OCI-LY3 (cell line): ENCODE results near the gene TMEM255B.

Experiments
- H2AFZ ChIP-seq: fragments of 200-600, 300-600 bp; shearing (Covaris generic); 2 replicates; pipeline ENCODE4 v1.6.0; 2014; ENCODE audit warnings: antibody characterized with exemption, low read depth, low read length
- H3K27ac ChIP-seq: fragments of 200-600, 300-600 bp; sonication (generic); 2 replicates; pipeline ENCODE4 v1.5.1; 2014; ENCODE audit warnings: mild to moderate bottlenecking, low read length, moderate library complexity, mixed read lengths
- H3K27me3 ChIP-seq: fragments of 200-600, 300-600 bp; sonication (generic); 2 replicates; pipeline ENCODE4 v1.6.1; 2014; ENCODE audit warnings: low read depth, low read length, mixed read lengths
- H3K36me3 ChIP-seq: fragments of 200-600, 300-600 bp; sonication (generic); replicated peaks from 2 replicates; pipeline ENCODE3; 2014; ENCODE audit warnings: low read depth, low read length, mixed read lengths
- H3K4me1 ChIP-seq: fragments of 300-600, 200-600 bp; sonication (generic); 2 replicates; pipeline ENCODE4 v1.6.1; 2014; ENCODE audit warnings: low read length, mixed read lengths
- H3K4me2 ChIP-seq: fragments of 200-600, 300-600 bp; sonication (generic); 2 replicates; pipeline ENCODE4 v1.6.1; 2014; ENCODE audit warnings: low read length, mixed read lengths
- H3K4me3 ChIP-seq: fragments of 300-600, 200-600 bp; sonication (generic); 2 replicates; pipeline ENCODE4 v1.5.1; 2014; ENCODE audit warnings: antibody characterized with exemption, mild to moderate bottlenecking, low read length, moderate library complexity
- H3K79me2 ChIP-seq: fragments of 300-600, 200-600 bp; shearing (Covaris generic); 2 replicates; pipeline ENCODE4 v1.6.1; 2014; ENCODE audit warnings: mild to moderate bottlenecking, low read length, mixed read lengths
- H3K9ac ChIP-seq: fragments of 300-600, 200-600 bp; shearing (Covaris generic); 2 replicates; pipeline ENCODE4 v1.6.0; 2014; ENCODE audit warnings: mild to moderate bottlenecking, low read length, moderate library complexity
- H3K9me3 ChIP-seq: fragments of 200-600, 300-600 bp; shearing (Covaris generic); 2 replicates; pipeline ENCODE4 v1.6.1; 2014; ENCODE audit warnings: low read length, mixed read lengths; ENCODE audit not compliant: insufficient read depth
- H4K20me1 ChIP-seq: fragments of 200-600, 300-600 bp; sonication (generic); 2 replicates; pipeline ENCODE4 v1.6.1; 2016; ENCODE audit warnings: low read length, mixed read lengths; ENCODE audit not compliant: insufficient read depth
- EZH2phosphoT487 ChIP-seq: fragments of 200-600 bp; shearing (Covaris generic); IDR thresholded peaks from 2 replicates; pipeline ENCODE4 v1.6.1; 2018; ENCODE audit warnings: antibody characterized with exemption, mixed run types, low read depth
- TF ChIP-seq, protein P1 (sequence below): fragments of 200-600, 300-600 bp; sonication (generic); IDR thresholded peaks from 2 replicates; pipeline ENCODE4 v1.5.1; 2014; ENCODE audit warnings: antibody characterized with exemption, low read length, low read depth

TMEM255B gene

DNA sequence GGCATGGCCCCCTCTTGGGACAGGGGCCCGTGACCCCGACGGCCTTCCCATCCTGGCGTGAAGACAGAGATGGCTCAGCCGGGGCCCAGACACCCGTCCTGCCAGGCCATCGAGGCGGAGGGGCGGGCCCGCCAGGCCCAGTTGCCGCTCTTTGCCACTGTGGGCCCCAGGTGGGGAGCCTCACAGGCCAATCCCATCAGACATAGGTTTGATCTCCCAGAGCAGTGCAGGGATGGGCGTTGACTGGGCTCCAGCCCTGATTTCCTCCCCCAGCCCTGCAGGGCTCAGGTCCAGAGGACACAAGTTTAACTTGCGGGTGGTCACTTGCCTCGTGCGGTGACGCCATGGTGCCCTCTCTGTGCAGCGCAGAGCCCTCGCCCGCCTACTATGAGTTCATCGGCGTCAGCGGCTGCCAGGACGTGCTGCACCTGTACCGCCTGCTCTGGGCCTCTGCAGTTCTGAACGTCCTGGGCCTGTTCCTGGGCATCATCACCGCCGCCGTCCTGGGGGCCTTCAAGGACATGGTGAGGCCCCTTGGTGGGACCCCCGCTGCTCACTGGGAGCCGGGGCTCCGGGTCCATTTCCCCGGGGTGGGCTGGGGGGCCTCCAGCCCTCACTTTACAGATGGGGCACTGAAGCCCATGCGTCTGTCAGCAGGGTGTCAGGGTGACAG is 42.4 kb downstream of the TMEM255B start:
- Histone ChIP-seq H3K4me2 (no peak overlapping the region), H3K36me3 (no peaks in the 10 kb centered on the region), H3K9ac (no peak overlapping the region), H3K4me1 (no peaks in the 10 kb centered on the region), H3K27ac (no peak overlapping the region), H3K79me2 (no peaks in the 10 kb centered on the region), H4K20me1 (no peaks in the 10 kb centered on the region), H3K4me3 (no peak overlapping the region), H3K27me3 (no peaks in the 10 kb centered on the region), H3K9me3 (no peaks in the 10 kb centered on the region), H2AFZ (no peak overlapping the region)
- TF ChIP-seq, protein P1, sequence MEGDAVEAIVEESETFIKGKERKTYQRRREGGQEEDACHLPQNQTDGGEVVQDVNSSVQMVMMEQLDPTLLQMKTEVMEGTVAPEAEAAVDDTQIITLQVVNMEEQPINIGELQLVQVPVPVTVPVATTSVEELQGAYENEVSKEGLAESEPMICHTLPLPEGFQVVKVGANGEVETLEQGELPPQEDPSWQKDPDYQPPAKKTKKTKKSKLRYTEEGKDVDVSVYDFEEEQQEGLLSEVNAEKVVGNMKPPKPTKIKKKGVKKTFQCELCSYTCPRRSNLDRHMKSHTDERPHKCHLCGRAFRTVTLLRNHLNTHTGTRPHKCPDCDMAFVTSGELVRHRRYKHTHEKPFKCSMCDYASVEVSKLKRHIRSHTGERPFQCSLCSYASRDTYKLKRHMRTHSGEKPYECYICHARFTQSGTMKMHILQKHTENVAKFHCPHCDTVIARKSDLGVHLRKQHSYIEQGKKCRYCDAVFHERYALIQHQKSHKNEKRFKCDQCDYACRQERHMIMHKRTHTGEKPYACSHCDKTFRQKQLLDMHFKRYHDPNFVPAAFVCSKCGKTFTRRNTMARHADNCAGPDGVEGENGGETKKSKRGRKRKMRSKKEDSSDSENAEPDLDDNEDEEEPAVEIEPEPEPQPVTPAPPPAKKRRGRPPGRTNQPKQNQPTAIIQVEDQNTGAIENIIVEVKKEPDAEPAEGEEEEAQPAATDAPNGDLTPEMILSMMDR = no peak
- TF ChIP-seq EZH2phosphoT487 = no peak

GRCh38 chr13:113802090-113802531 is 43.1 kb downstream of the TMEM255B start:
- H3K27me3 ChIP-seq = no peaks in the 10 kb centered on the region
- no peaks in the 10 kb centered on the region for H3K9me3 ChIP-seq
- H3K4me2 ChIP-seq = no peak overlapping the region
- H3K4me1 ChIP-seq = no peaks in the 10 kb centered on the region
- TF ChIP-seq, protein P1 = no peak
- TF ChIP-seq EZH2phosphoT487 = no peak
- no peak overlapping the region for H2AFZ ChIP-seq
- no peaks in the 10 kb centered on the region for H3K36me3 ChIP-seq
- no peak overlapping the region for H3K9ac ChIP-seq
- no peak overlapping the region for H3K27ac ChIP-seq
- no peaks in the 10 kb centered on the region for H3K79me2 ChIP-seq
- H4K20me1 ChIP-seq = no peaks in the 10 kb centered on the region
- H3K4me3 ChIP-seq = no peak overlapping the region

GRCh38 chr13:113802761-113803160 is 43.7 kb downstream of the TMEM255B start:
- Histone ChIP-seq H3K9me3 (no peaks in the 10 kb centered on the region), H3K36me3 (no peaks in the 10 kb centered on the region), H3K4me2 (no peak overlapping the region), H2AFZ (no peak overlapping the region), H3K79me2 (no peaks in the 10 kb centered on the region), H3K9ac (no peak overlapping the region), H3K4me1 (no peaks in the 10 kb centered on the region), H3K27ac (no peak overlapping the region), H3K4me3 (no peak overlapping the region), H4K20me1 (no peaks in the 10 kb centered on the region), H3K27me3 (no peaks in the 10 kb centered on the region)
- TF ChIP-seq, protein P1 = no peak
- no peak for TF ChIP-seq EZH2phosphoT487

DNA sequence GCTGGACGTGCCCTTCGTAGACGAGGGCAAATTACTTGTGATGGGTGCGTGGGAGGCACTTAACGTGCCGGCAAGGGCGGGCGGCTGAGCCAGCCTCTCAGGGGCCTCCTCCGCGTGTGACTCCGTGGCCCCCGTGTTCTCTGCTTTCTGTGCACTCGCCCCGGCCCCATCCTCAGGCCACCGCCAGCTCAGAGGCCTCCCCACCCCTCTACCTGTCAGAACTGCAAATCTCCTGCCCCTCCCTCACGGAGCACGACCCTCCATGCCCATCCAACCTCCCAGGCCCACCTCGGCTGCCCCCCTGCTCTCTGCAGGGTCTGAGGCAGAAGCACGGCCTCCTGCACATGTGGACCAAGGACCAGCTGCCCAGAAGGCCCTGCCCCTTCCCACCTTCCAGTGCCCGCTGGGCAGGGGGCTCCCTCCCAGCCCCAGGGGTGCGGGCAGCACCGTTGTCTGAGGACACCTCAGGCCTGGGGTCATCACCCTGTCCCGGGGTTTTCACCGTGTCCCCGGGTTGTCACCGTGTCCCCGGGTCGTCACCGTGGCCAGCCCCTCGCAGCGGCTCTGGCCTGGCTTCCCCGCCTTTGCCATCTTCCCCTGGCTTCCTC is 44.5 kb downstream of the TMEM255B start:
- no peaks in the 10 kb centered on the region for H4K20me1 ChIP-seq
- no peak overlapping the region for H3K27ac ChIP-seq
- H3K4me1 ChIP-seq = no peaks in the 10 kb centered on the region
- H3K9ac ChIP-seq = no peak overlapping the region
- H2AFZ ChIP-seq = no peak overlapping the region
- no peaks in the 10 kb centered on the region for H3K79me2 ChIP-seq
- H3K4me2 ChIP-seq = no peak overlapping the region
- H3K9me3 ChIP-seq = peaks cover 7% of the 10 kb centered on the region; the same call in 1 of the 2 replicates
- H3K36me3 ChIP-seq = no peaks in the 10 kb centered on the region
- H3K4me3 ChIP-seq = no peak overlapping the region
- no peak for TF ChIP-seq EZH2phosphoT487
- TF ChIP-seq, protein P1 = no peak
- H3K27me3 ChIP-seq = no peaks in the 10 kb centered on the region
